IMR-90 (cell line): Measurements from ENCODE around the gene LETM1. TPM values are rescaled to one million over a fixed set of nuclear protein-coding genes. Genes with fewer than 3 reads are reported as not detected.

Experiments used
- ATAC-seq: fragments of 200-7000 bp; cut with Tn5 transposase; 2 replicates; pipeline ENCODE4 v1.9.1; 2020; ENCODE audit warnings: low read depth, mild to moderate bottlenecking, moderate library complexity
- BruUV-seq: library from RNA; stranded (reverse); fragments of 400-500 nt; replicated peaks from 2 replicates; lab custom pipeline; 2021; lab: Mats Ljungman, UMichigan
- CTCF ChIA-PET: fragments of 300-600 bp; formaldehyde crosslinking; extraction: SDS; loops from one replicate; lab custom pipeline; 2021; ENCODE audit warnings: antibody characterized with exemption; lab: Yijun Ruan, JAX
- POLR2A ChIA-PET: fragments of 300-600 bp; sonication (Branson Sonifier 250); formaldehyde crosslinking; loops from one replicate; lab custom pipeline; 2022; ENCODE audit warnings: antibody characterized with exemption; ENCODE audit not compliant: unreplicated experiment; lab: Charles Lee
- DNase-seq: peaks from one replicate; pipeline ENCODE4 v3.0.0; 2013
- H2AFZ ChIP-seq: replicated peaks from 2 replicates; pipeline ENCODE3; 2013; ENCODE audit warnings: low read length, mild to moderate bottlenecking; ENCODE audit not compliant: poor library complexity
- H2AK5ac ChIP-seq: 2 replicates; pipeline ENCODE4 v1.6.1; 2013; ENCODE audit warnings: low read depth, low read length, inconsistent platforms
- H2AK9ac ChIP-seq: replicated peaks from 2 replicates; pipeline ENCODE3; 2013; ENCODE audit warnings: mild to moderate bottlenecking, low read depth, low read length, moderate library complexity; ENCODE audit not compliant: poor library complexity
- H2BK120ac ChIP-seq: 2 replicates; pipeline ENCODE4 v1.6.1; 2013; ENCODE audit warnings: low read depth, low read length, inconsistent platforms
- H2BK15ac ChIP-seq: 3 replicates; pipeline ENCODE4 v1.6.1; 2013; ENCODE audit warnings: low read depth, low read length, inconsistent platforms
- H2BK20ac ChIP-seq: 2 replicates; pipeline ENCODE4 v1.6.1; 2013; ENCODE audit warnings: low read depth, mild to moderate bottlenecking, inconsistent platforms, low read length, moderate library complexity
- H2BK5ac ChIP-seq: 2 replicates; pipeline ENCODE4 v1.6.1; 2013; ENCODE audit warnings: mild to moderate bottlenecking, low read depth, low read length, inconsistent platforms; ENCODE audit not compliant: poor library complexity, severe bottlenecking
- H3K14ac ChIP-seq: replicated peaks from 2 replicates; pipeline ENCODE4 v1.6.1; 2013; ENCODE audit warnings: low read depth, low read length, inconsistent platforms
- H3K18ac ChIP-seq: 2 replicates; pipeline ENCODE4 v1.6.1; 2013; ENCODE audit warnings: low read depth, low read length, control low read depth
- H3K23ac ChIP-seq: 2 replicates; pipeline ENCODE4 v1.6.1; 2013; ENCODE audit warnings: low read depth, low read length, inconsistent platforms
- H3K27ac ChIP-seq: 2 replicates; pipeline ENCODE4 v1.5.1; 2013; ENCODE audit warnings: mild to moderate bottlenecking, control low read depth, low read length; ENCODE audit not compliant: insufficient read depth
- H3K27me3 ChIP-seq: 2 replicates; pipeline ENCODE4 v1.6.1; 2013; ENCODE audit warnings: low read length; ENCODE audit not compliant: control insufficient read depth, insufficient read depth
- H3K36me3 ChIP-seq: 2 replicates; pipeline ENCODE4 v1.6.1; 2013; ENCODE audit warnings: low read length, mixed read lengths; ENCODE audit not compliant: control insufficient read depth, insufficient read depth
- H3K4ac ChIP-seq: 2 replicates; pipeline ENCODE4 v1.6.1; 2013; ENCODE audit warnings: low read depth, low read length, inconsistent platforms
- H3K4me1 ChIP-seq: 2 replicates; pipeline ENCODE4 v1.6.1; 2013; ENCODE audit warnings: low read length, mixed read lengths; ENCODE audit not compliant: control insufficient read depth, insufficient read depth
- H3K4me2 ChIP-seq: 2 replicates; pipeline ENCODE4 v1.6.1; 2013; ENCODE audit warnings: low read depth, mild to moderate bottlenecking, control low read depth, low read length, moderate library complexity
- H3K4me3 ChIP-seq: 2 replicates; pipeline ENCODE4 v1.5.1; 2013; ENCODE audit warnings: low read depth, mild to moderate bottlenecking, control low read depth, low read length, moderate library complexity; ENCODE audit not compliant: insufficient read depth
- H3K56ac ChIP-seq: 2 replicates; pipeline ENCODE4 v1.6.1; 2013; ENCODE audit warnings: low read length, inconsistent platforms; ENCODE audit not compliant: insufficient read depth; ENCODE audit errors: extremely low read depth
- H3K79me1 ChIP-seq, 2 experiments: 2 replicates each; pipeline ENCODE4 v1.6.1; 2013; ENCODE audit warnings: low read length in 2 of 2, inconsistent platforms in 1 of 2, low read depth in 1 of 2
- H3K9ac ChIP-seq: 2 replicates; pipeline ENCODE4 v1.6.1; 2013; ENCODE audit warnings: low read depth, low read length, control low read depth
- H3K9me1 ChIP-seq: 2 replicates; pipeline ENCODE4 v1.6.1; 2013; ENCODE audit warnings: low read length, inconsistent platforms; ENCODE audit not compliant: insufficient read depth
- H3K9me3 ChIP-seq: 2 replicates; pipeline ENCODE4 v1.6.1; 2013; ENCODE audit warnings: low read length; ENCODE audit not compliant: control insufficient read depth, insufficient read depth
- H4K20me1 ChIP-seq: 2 replicates; pipeline ENCODE4 v1.6.1; 2013; ENCODE audit warnings: low read length, inconsistent platforms; ENCODE audit not compliant: insufficient read depth
- H4K5ac ChIP-seq: 2 replicates; pipeline ENCODE4 v1.6.1; 2013; ENCODE audit warnings: mild to moderate bottlenecking, low read depth, low read length, control low read depth
- H4K8ac ChIP-seq, 2 experiments: 2 replicates each; pipeline ENCODE4 v1.6.1; 2013; ENCODE audit warnings: low read depth in 2 of 2, low read length in 2 of 2, control low read depth in 1 of 2, inconsistent platforms in 1 of 2
- H4K91ac ChIP-seq: 2 replicates; pipeline ENCODE4 v1.6.1; 2013; ENCODE audit warnings: low read depth, low read length, inconsistent platforms; ENCODE audit not compliant: insufficient read depth
- BHLHE40 ChIP-seq: fragments of 150-350 bp; IDR thresholded peaks from 2 replicates; pipeline ENCODE4 v1.6.1; 2016; ENCODE audit warnings: mild to moderate bottlenecking, low read depth, low read length
- CEBPB ChIP-seq: IDR thresholded peaks from 2 replicates; pipeline ENCODE4 v1.6.1; 2012; ENCODE audit warnings: low read depth, low read length, improper control_type of control experiment
- CHD1 ChIP-seq: IDR thresholded peaks from 2 replicates; pipeline ENCODE4 v1.6.1; 2012; ENCODE audit warnings: low read depth, low read length, improper control_type of control experiment
- CTCF ChIP-seq: conservative IDR thresholded peaks from 2 replicates; pipeline ENCODE4 v1.5.1; 2012; ENCODE audit warnings: mild to moderate bottlenecking, low read depth, low read length, improper control_type of control experiment
- FOS ChIP-seq: fragments of 150-350 bp; IDR thresholded peaks from 2 replicates; pipeline ENCODE4 v1.6.1; 2016; ENCODE audit warnings: low read depth, low read length
- MAFK ChIP-seq: IDR thresholded peaks from 2 replicates; pipeline ENCODE4 v1.6.1; 2012; ENCODE audit warnings: low read depth, low read length, improper control_type of control experiment
- MXI1 ChIP-seq: IDR thresholded peaks from 2 replicates; pipeline ENCODE4 v1.6.1; 2012; ENCODE audit warnings: low read depth, mild to moderate bottlenecking, low read length, moderate library complexity, borderline replicate concordance
- NFE2L2 ChIP-seq: fragments of 150-350 bp; IDR thresholded peaks from 2 replicates; pipeline ENCODE4 v1.6.1; 2016; ENCODE audit warnings: low read depth, mild to moderate bottlenecking, low read length
- SMC3 ChIP-seq: fragments of 150-350 bp; IDR thresholded peaks from 2 replicates; pipeline ENCODE4 v1.6.1; 2016; ENCODE audit warnings: low read depth, mild to moderate bottlenecking, antibody characterized with exemption, low read length, moderate library complexity
- WGBS, 2 experiments: methylation state at CpG; one replicate each; pipeline versions ENCODE4 v1.1.5 to v1.1.7; 2013; ENCODE audit warnings: missing lambda C conversion rate in 2 of 2; ENCODE audit not compliant: insufficient read length in 1 of 2; ENCODE audit errors: extremely low coverage in 2 of 2; 5-methylcytosine and 5-hydroxymethylcytosine counted together
- dilution Hi-C: fragments of 300-500 bp; cut with HindIII; formaldehyde crosslinking; loops from one replicate; pipeline ENCODE4 v1.14.3; 2018; ENCODE audit warnings: low sequenced_read_pairs; ENCODE audit not compliant: unreplicated experiment
- in situ Hi-C: fragments of 300-500 bp; cut with MboI; formaldehyde crosslinking; loops from 3 replicates; pipeline ENCODE4 v1.14.3; 2019; ENCODE audit warnings: low sequenced_read_pairs, inconsistent platforms, mixed read lengths
- intact Hi-C: fragments of 100-400 bp; cut with micrococcal nuclease; formaldehyde crosslinking; loops from 2 replicates; pipeline ENCODE4 v1.10.0; 2022
- polyA plus RNA-seq, 3 experiments: library from polyadenylated mRNA; depleted of rRNA; stranded (reverse); fragments of >200 nt; gene quantifications; 2 replicates each; pipeline ENCODE4 v1.2.3, GENCODE V29; 2012; ENCODE audit warnings: low replicate concordance in 1 of 3
- total RNA-seq: library from RNA; depleted of rRNA; stranded (reverse); fragments of >200 nt; gene quantifications from 2 replicates; pipeline ENCODE4 v1.2.3, GENCODE V29; 2012
- TF ChIP-seq, protein P1 (sequence below): fragments of 150-350 bp; IDR thresholded peaks from 2 replicates; pipeline ENCODE4 v1.6.1; 2016; ENCODE audit warnings: low read depth, mild to moderate bottlenecking, low read length, moderate library complexity, borderline replicate concordance

The LETM1 gene
- total and polyA plus RNA-seq, 2 of the 4 experiments (the other 2 are of a cell fraction), result 25.0 to 49.3 TPM

DNA sequence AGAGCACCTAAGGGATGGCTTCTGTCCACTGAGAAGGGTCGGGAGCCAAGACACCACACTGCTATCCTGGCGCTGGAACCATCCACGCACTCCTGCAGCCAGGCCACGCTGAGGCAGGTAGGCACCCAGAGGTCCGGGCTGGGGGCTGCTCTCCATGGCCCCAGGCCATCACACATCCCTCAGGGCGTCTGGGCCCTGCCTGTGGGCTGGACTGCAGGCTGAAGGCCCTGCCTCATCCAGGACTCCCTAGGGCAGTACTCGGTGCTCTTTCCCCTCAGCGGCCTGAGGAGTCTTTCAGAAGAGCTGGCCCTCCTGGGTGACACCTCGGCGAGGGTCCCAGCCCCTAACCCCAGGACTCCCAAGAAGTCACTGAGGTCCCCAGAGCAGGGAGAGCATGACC, 45.2 kb downstream of the LETM1 start:
- dilution Hi-C loops, result no loop called here
- Histone ChIP-seq H2BK20ac (no peak overlapping the region), H4K20me1 (peaks cover 16% of the 10 kb centered on the region), H3K4me3 (no peak overlapping the region), H2AFZ (no peak overlapping the region), H3K4me1 (no peaks in the 10 kb centered on the region), H3K56ac (no peak overlapping the region), H2BK120ac (no peak overlapping the region), H3K9ac (no peak overlapping the region), H3K23ac (no peak overlapping the region), H3K9me1 (no peaks in the 10 kb centered on the region), H4K91ac (no peak overlapping the region), H4K8ac (no peak overlapping the region), H3K27ac (no peak overlapping the region), H3K36me3 (peaks cover 24% of the 10 kb centered on the region), H2AK9ac (no peak overlapping the region), H2AK5ac (no peak overlapping the region), H3K4me2 (no peak overlapping the region), H3K27me3 (no peaks in the 10 kb centered on the region), H4K5ac (no peak overlapping the region), H2BK15ac (no peak overlapping the region), H3K18ac (no peak overlapping the region), H2BK5ac (no peak overlapping the region), H3K79me1 (no peaks in the 10 kb centered on the region), H3K4ac (no peak overlapping the region), H3K14ac (no peak overlapping the region), H3K9me3 (no peaks in the 10 kb centered on the region)
- WGBS, 2 experiments, result 89% methylated on average over 10 of the region's 10 CpGs; no CpG with 5 or more reads in 1 of the 2 experiments
- BruUV-seq, result no TSS peak
- DNase-seq (no peak), ATAC-seq (no peak)
- in situ Hi-C loops, result loop anchor here (5.0 kb wide), 1 partner anchor 68 kb away; no protein-coding TSS in a partner anchor
- intact Hi-C loops, result loop anchor here (1.0 to 5.0 kb wide), 2 partner anchors 62 to 102 kb away; no protein-coding TSS in a partner anchor
- ChIA-PET CTCF (interaction anchor here (0.5 to 1.5 kb wide), 7 partner anchors 19 to 102 kb away, joined by 3 to 4 read pairs (median 3); no protein-coding TSS in a partner anchor), POLR2A (no interaction called here)
- TF ChIP-seq, protein P1, sequence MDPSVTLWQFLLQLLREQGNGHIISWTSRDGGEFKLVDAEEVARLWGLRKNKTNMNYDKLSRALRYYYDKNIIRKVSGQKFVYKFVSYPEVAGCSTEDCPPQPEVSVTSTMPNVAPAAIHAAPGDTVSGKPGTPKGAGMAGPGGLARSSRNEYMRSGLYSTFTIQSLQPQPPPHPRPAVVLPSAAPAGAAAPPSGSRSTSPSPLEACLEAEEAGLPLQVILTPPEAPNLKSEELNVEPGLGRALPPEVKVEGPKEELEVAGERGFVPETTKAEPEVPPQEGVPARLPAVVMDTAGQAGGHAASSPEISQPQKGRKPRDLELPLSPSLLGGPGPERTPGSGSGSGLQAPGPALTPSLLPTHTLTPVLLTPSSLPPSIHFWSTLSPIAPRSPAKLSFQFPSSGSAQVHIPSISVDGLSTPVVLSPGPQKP, result no peak
- TF ChIP-seq SMC3 (no peak), CEBPB (no peak), BHLHE40 (no peak), MAFK (no peak), FOS (no peak), CTCF (no peak), CHD1 (no peak), NFE2L2 (no peak), MXI1 (no peak)
